HG03457 (cell line): ENCODE measurements around the gene CASQ1.

Experiments used
- ATAC-seq: cut with Tn5 transposase; IDR thresholded peaks from one replicate; pipeline ENCODE4 v1.9.1; 2021; ENCODE audit warnings: moderate number of reproducible peaks; ENCODE audit not compliant: unreplicated experiment

CASQ1 gene

DNA sequence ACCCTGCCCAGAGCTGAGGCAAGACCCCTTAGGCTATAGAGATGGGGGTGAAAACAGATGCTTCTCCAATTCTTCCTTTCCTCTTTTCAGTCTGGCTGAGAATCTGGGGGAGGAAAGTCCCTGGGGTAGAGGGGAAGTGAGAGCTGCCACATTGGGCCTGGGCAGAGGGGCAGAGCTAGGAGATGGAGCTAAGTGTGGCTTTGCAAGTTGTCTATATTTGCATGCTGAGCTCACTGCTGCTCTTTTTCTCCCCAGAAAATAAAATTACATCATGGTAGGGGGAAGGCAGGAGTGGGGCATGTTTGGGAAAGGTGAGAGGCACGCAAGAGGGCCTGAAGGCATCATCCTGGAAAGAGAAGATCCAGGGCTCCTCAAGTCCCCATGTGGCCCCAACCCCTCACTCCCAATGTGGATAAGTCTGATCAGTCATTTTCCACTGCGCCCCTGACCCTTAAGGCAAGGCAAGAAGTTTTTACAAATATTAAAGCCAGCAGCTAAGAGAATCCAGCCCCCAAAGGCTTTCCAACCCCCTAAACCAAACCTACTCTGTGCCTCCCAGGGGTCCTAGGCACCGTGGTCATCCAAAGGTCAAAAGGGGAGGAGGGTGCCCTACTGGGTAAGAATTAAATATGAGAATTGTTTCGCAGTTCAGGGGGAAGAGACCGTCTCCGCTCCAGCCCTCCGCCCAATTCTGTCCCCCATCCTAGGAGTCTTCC lies 14.3 kb downstream of the CASQ1 start:
- ATAC-seq: peak; percentile 54

GRCh38 chr1:160205242-160206035 lies 15.1 kb downstream of the CASQ1 start, which contains the start of gene PEA15:
TSS of gene PEA15 (plus strand) at chr1:160205384. CDS start at chr1:160211545, 6,161 bp downstream.
- no peak for ATAC-seq

- no peak for ATAC-seq
Observed at GRCh38 chr1:160206036-160206389, 15.6 kb downstream of the CASQ1 start.

- ATAC-seq: no peak
Observed at GRCh38 chr1:160206421-160207117, 16.2 kb downstream of the CASQ1 start.

DNA sequence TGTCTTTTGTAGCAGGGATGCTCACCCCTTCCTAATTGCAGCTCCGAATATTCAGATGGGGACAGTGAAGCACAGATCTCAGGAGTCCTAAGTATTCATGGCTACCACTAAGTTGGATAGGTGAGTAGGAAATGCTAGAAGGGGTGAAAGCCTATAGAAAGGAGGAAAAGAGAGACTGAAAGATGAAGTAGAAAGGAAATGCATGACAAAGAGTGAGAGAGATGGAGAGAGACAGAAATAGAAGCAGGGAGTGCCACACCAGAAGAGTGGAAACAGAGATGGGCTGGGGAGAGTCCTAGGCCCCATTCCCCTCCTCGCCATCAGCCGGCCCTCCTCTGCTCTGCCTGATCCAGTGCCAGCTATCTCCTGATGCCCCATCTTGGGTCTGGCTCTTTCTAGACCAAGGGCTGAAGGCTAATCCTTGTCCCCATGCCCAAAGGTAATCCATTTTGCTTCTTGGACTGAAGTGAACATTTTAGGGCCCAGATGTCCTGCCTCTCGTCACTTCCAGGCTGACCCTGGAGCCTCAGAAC lies 16.8 kb downstream of the CASQ1 start:
- no peak for ATAC-seq

GRCh38 chr1:160207771-160208556 lies 17.6 kb downstream of the CASQ1 start:
- no peak for ATAC-seq

DNA sequence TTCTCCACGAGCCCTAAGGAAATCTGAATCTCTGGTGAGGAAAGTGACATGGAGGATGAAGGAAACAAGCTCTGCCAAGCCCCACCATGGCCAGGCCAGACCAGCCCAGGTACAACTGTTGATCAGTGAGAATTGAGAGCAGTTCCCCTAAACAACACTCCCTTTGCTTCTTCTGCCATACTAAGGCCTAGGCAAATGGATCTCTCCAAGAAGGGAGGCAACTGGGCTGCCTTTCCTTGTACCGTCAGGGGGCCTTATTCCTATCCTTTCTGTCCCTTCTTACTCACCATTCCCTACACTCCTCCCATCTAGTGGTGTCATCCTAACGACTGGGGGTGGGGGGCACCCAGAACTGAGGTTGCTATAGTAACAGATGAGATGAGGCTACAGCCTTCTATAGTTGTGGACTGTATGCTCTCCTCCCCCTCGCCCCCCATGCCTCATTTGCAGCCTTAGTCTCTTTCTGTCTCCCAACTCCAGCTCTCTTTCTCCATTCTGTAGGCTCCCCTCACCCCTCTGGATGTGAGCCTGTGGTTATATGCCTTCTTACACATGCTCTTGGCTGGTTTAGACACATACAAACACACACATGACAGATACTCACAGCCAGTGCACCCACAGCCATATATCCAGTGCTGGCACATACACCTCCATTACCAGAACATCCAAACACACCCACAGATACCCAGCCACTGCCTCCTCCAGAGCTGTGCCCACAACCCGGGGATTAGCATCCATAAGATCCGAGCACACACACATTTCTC lies 18.4 kb downstream of the CASQ1 start:
- no peak for ATAC-seq

DNA sequence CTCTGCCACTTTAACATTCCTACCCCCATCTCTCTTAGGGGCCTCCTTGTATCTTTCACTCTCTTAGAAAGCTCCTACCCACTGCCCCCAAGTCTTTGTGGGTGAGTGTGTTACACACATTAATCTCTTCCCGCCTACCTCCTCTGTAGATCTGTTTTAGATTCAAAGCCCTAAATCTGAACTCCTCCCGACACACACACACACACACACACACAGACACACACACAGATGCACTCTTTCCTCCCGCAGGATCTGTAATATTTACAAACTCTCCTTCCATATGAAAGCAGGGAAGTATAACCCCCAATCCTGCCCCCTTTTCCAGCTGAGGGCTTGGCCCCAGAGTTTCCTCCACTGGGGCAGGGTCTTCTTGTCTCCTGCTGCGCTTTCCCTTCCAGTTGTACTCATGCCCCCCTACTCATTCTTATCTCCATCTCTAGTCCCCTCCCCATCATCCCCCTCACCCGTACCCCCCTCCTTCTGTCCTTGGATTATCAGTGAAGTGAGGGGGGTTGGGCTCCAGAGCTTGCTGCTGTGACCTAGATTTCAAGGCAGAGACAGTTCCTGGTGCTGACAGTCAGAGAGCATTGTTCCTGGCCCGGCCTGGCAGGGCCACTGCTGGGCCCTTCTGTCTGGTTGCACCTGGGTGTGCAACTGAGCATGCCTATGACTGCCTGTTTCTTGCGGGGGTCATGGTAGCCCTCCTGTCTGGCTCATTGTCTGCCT lies 19.1 kb downstream of the CASQ1 start:
- no peak for ATAC-seq

GRCh38 chr1:160210561-160210960 lies 20.2 kb downstream of the CASQ1 start:
- no peak for ATAC-seq

- ATAC-seq: no peak
Observed at GRCh38 chr1:160211046-160211790, 20.8 kb downstream of the CASQ1 start.

GRCh38 chr1:160214481-160215140 lies 24.2 kb downstream of the CASQ1 start:
- ATAC-seq: no peak

DNA sequence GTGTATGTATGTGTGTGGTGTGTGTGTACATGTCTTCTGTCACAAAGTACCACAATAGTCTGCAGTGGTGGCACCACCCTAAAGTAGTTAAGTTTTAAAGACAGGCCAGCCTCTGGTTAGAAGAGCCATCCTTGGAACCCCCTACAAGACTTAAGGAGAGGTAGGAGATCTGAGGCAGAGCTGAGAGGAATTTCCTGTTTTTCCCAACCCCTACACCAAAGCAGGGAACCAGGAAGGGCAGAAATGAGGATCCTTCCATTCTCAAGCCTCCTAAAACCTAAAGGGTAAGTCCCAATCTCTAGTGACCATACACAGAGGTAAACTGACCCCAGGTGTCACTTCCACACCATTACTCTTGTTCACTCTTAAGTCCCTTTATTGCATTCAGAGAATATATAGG lies 25.9 kb downstream of the CASQ1 start:
- no peak for ATAC-seq

DNA sequence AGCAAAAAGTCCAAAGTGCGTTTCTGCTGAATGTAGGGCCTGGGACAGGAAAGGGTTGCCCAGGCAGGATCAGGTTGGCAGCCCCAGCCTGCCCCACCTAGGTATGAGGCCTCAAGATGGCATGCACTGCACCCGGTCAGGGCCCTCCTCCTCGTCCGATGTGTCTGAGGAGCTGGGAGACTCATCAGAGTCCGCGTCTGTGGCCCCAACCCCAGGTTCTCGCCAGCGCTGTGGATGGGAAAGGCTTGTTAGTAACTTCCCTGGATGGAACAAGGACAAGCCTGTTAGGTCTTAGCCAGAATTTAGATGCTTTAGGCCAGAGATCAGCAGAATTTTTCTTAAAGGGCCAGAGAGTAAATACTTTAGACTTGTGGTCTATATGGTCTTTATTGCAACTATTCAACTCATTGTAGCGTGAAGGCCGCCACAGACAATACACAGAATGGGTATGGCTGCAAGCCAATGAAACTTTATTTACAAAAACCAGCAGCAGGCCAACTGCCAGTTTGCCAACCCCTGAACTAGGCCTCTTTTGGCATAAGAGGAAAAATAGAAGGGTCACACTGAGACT lies 27.2 kb downstream of the CASQ1 start:
- no peak for ATAC-seq

GRCh38 chr1:160219062-160219929 lies 28.9 kb downstream of the CASQ1 start:
- no peak for ATAC-seq

- ATAC-seq: no peak
Observed at GRCh38 chr1:160220301-160220700, 29.9 kb downstream of the CASQ1 start.

DNA sequence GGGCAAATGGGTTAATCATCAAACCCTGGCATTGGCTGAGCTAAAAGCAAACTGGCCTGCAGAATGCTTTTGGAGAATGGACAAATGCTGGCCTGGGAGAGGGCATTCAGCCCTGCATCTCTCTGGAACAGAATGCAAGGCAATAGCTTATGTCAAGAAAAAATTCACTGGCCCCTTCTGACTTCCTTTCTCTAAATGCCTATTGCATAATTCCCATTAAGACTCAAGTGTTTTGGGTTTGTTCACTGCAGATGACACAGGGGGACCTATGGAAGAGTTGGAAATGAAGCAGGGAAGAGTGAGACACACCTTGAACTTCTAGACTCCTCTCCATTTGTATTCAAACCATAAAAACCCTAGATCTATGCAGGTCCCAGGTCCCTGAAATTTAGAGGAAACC lies 30.7 kb downstream of the CASQ1 start:
- no peak for ATAC-seq

- ATAC-seq: no peak
Observed at GRCh38 chr1:160222546-160222945, 32.2 kb downstream of the CASQ1 start.
